Glutamatergic neuron (in vitro differentiated cells): ENCODE data around the gene LTBR. TPM values are rescaled to one million over a fixed set of nuclear protein-coding genes. Genes with fewer than 3 reads are reported as not detected.

Source experiments
- DNase-seq: peaks from one replicate; pipeline ENCODE4 v3.0.0; 2022
- H3K27ac Mint-ChIP-seq: one replicate; pipeline ENCODE4 v1.8.0; 2020; ENCODE audit warnings: mild to moderate bottlenecking, mixed read lengths, inconsistent platforms; ENCODE audit not compliant: unreplicated experiment
- H3K27me3 Mint-ChIP-seq: one replicate; pipeline ENCODE4 v1.8.0; 2020; ENCODE audit warnings: mild to moderate bottlenecking, moderate library complexity, mixed read lengths, inconsistent platforms; ENCODE audit not compliant: unreplicated experiment
- H3K36me3 Mint-ChIP-seq: one replicate; pipeline ENCODE4 v1.8.0; 2020; ENCODE audit warnings: mild to moderate bottlenecking, mixed read lengths, inconsistent platforms; ENCODE audit not compliant: unreplicated experiment
- H3K4me1 Mint-ChIP-seq: one replicate; pipeline ENCODE4 v1.8.0; 2020; ENCODE audit warnings: mild to moderate bottlenecking, low read depth, mixed read lengths, inconsistent platforms; ENCODE audit not compliant: unreplicated experiment
- H3K4me3 Mint-ChIP-seq: one replicate; pipeline ENCODE4 v1.8.0; 2020; ENCODE audit warnings: mild to moderate bottlenecking, mixed read lengths, inconsistent platforms; ENCODE audit not compliant: unreplicated experiment
- H3K9me3 Mint-ChIP-seq: one replicate; pipeline ENCODE4 v1.8.0; 2020; ENCODE audit warnings: mild to moderate bottlenecking, moderate library complexity, mixed read lengths, inconsistent platforms; ENCODE audit not compliant: unreplicated experiment
- total RNA-seq: library from RNA; stranded (reverse); fragmentation: NEBNext Ultra II Directional; extraction: Animal tissue kit (Norgen Biotek cat#: 25700); gene quantifications from one replicate; pipeline ENCODE4 v1.2.1, GENCODE V29; 2021; ENCODE audit not compliant: unreplicated experiment
- TF ChIP-seq, protein P1 (sequence below): fragments of 200-600 bp; sonication (generic); IDR thresholded peaks from one replicate; pipeline ENCODE4 v1.5.0; 2021; ENCODE audit not compliant: partially characterized antibody, unreplicated experiment

The LTBR gene
- total RNA-seq, 1 donor from 2014 or later = not detected

DNA sequence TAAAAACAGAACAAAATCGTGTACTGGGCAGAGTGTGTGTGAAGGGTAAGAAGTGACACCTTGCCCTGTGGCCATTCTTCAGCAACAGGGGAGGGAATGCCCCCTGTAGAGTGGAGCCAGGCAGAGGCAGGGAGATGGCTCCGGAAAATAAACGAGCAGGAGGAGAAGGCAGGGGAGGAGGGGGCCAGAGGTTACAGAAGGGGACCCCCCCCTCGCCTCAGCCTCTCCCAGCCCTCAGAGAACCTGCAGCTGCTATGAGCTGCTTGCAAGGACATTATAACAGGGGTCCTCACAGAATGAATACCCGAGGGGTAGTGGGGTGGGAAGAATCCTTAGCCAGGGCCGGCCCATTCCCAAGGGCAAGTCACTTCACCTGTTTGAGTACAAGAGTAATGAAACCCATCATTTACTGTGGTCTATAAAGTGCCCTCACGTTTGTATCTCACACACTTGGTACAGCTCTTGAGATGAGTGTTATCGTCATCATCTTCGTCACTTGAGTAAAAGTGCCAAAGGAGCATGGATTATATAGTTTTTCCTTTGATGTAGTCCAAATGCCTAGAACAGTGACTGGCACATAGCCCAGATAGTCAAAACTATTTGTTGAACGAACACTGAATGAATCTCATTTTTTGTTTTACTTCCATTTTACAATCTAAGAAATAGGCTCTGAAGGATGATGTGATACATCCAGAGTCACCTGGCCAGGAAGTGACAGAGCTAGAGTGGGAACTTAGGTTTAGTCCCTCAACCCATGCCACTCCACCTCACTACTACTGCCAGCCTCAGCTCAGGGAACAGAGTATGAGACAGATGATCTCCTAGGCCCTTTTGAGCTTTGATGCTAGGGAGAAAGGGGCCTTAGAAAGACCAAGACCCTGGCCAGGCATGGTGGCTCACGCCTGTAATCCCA lies 23.1 kb upstream of the LTBR start:
- Mint-ChIP-seq H3K36me3 (no peaks in the 10 kb centered on the region), H3K27ac (no peak overlapping the region), H3K4me1 (no peaks in the 10 kb centered on the region), H3K9me3 (peaks cover 3% of the 10 kb centered on the region), H3K27me3 (no peaks in the 10 kb centered on the region), H3K4me3 (no peak overlapping the region)
- DNase-seq = no peak
- TF ChIP-seq, protein P1, sequence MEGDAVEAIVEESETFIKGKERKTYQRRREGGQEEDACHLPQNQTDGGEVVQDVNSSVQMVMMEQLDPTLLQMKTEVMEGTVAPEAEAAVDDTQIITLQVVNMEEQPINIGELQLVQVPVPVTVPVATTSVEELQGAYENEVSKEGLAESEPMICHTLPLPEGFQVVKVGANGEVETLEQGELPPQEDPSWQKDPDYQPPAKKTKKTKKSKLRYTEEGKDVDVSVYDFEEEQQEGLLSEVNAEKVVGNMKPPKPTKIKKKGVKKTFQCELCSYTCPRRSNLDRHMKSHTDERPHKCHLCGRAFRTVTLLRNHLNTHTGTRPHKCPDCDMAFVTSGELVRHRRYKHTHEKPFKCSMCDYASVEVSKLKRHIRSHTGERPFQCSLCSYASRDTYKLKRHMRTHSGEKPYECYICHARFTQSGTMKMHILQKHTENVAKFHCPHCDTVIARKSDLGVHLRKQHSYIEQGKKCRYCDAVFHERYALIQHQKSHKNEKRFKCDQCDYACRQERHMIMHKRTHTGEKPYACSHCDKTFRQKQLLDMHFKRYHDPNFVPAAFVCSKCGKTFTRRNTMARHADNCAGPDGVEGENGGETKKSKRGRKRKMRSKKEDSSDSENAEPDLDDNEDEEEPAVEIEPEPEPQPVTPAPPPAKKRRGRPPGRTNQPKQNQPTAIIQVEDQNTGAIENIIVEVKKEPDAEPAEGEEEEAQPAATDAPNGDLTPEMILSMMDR = no peak

DNA sequence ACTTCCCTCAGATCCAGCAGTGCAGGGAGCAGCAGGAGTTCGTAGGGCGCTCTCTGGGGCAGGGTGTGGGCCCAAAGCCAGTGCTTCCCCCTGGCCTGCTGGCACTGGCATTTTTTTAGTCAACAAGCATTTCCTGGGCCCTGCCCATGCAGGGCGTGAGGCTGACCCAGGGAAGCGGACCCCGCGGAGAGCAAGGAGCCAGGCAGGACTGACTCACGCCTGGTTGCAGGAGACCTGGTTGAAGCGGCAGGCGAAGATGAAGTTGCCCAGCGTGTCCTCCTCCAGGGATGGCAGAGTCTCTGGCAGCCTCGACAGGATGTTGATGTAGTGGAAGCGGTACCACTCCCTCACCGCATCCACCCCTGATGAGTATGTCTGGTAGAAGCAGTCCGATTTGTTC lies 22.1 kb upstream of the LTBR start:
- Mint-ChIP-seq H3K4me1 (no peaks in the 10 kb centered on the region), H3K36me3 (no peaks in the 10 kb centered on the region), H3K4me3 (no peak overlapping the region), H3K27me3 (no peaks in the 10 kb centered on the region), H3K27ac (no peak overlapping the region), H3K9me3 (peaks cover 3% of the 10 kb centered on the region)
- TF ChIP-seq, protein P1 = no peak
- DNase-seq = no peak

DNA sequence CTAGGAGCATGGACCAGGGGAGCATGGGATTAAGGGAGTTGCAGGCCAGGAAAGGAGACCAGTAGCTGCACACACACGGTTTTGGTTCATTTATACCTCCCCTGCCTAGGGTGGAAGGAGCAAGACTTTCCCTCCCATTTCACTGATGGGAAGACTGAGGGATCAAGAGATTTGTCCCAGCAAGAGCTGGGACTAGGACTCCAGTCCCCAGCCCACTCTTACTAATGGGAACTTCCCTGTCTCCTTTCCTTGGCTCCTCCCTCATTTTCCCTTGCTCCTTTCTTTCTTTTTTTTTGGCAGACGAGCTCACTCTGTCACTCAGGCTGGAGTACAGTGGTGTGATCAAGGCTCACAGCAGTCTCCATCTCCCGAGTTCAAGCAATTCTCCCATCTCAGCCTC lies 21.6 kb upstream of the LTBR start:
- no peaks in the 10 kb centered on the region for H3K36me3 Mint-ChIP-seq
- no peak for DNase-seq

DNA sequence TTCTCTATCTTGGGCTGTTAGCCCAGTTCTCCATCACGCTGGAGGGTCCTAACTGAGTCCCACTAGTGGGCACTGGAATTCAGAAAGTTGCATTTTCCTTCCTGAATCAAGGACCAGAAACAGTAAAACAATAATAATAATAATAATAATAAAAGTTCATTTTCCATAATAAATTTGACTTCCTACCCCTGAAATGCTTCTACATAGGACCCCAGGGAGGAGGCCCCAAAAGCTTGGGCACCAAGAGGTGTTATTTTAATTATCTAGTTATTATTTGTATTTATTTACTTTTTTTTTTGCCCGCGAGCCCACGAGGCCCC lies 21.0 kb upstream of the LTBR start:
- no peaks in the 10 kb centered on the region for H3K4me1 Mint-ChIP-seq
- no peaks in the 10 kb centered on the region for H3K27me3 Mint-ChIP-seq
- H3K9me3 Mint-ChIP-seq = peaks cover 3% of the 10 kb centered on the region
- H3K36me3 Mint-ChIP-seq = no peaks in the 10 kb centered on the region
- no peak for DNase-seq
- TF ChIP-seq, protein P1 = no peak
- no peak overlapping the region for H3K27ac Mint-ChIP-seq
- H3K4me3 Mint-ChIP-seq = no peak overlapping the region

More for the DNA sequence above, 21.6 kb upstream of the LTBR start:
- no peak overlapping the region for H3K4me3 Mint-ChIP-seq
- H3K27me3 Mint-ChIP-seq = no peaks in the 10 kb centered on the region
- peaks cover 3% of the 10 kb centered on the region for H3K9me3 Mint-ChIP-seq
- no peaks in the 10 kb centered on the region for H3K4me1 Mint-ChIP-seq
- TF ChIP-seq, protein P1 = no peak
- no peak overlapping the region for H3K27ac Mint-ChIP-seq

DNA sequence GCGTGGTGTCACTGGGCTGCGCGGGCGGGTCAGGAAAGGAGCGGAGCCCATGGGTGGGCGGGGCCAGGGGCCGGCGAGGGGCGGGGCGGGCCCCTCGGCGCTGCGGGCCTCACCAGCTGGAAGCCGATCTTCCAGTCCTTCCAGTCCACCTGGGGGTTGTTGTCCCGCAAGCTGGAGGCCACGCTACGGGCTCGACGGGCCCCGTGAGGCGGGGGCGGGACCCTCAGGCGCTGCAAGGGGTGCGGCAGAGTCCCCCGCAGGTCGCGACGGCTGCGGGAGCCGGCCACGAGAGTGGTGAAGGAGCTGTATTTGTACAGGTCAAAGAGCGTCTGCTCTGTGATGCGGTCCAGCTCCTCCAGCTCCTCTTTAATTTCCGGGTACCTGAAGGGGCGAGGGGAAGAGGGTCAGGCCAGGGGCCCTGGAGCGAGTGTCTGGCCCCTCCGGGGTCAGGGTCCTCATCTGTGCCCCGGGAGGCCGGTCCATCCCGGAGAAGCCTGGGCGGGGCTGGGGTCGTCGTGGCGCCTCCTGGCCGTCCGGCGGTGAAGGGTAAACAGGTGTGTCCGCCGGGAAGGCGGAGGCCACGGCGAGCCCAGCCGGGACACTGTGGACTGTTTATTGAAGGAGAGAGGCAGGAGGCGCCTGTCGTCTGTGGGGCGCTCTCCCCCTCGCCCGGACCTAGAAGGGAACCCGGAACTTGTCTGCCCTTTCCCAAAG lies 20.5 kb upstream of the LTBR start:
- no peak overlapping the region for H3K27ac Mint-ChIP-seq
- no peaks in the 10 kb centered on the region for H3K27me3 Mint-ChIP-seq
- no peak for DNase-seq
- peaks cover 3% of the 10 kb centered on the region for H3K9me3 Mint-ChIP-seq
- no peaks in the 10 kb centered on the region for H3K4me1 Mint-ChIP-seq
- no peaks in the 10 kb centered on the region for H3K36me3 Mint-ChIP-seq
- no peak overlapping the region for H3K4me3 Mint-ChIP-seq
- TF ChIP-seq, protein P1 = no peak
